IMR-90 (cell line): ENCODE data around the gene PARG. TPM values are rescaled to one million over a fixed set of nuclear protein-coding genes. Genes with fewer than 3 reads are reported as not detected.

Experiments
- ATAC-seq: fragments of 200-7000 bp; cut with Tn5 transposase; 2 replicates; pipeline ENCODE4 v1.9.1; 2020; ENCODE audit warnings: low read depth, mild to moderate bottlenecking, moderate library complexity
- BruUV-seq: library from RNA; stranded (reverse); fragments of 400-500 nt; replicated peaks from 2 replicates; lab custom pipeline; 2021; lab: Mats Ljungman, UMichigan
- CTCF ChIA-PET: fragments of 300-600 bp; formaldehyde crosslinking; extraction: SDS; loops from one replicate; lab custom pipeline; 2021; ENCODE audit warnings: antibody characterized with exemption; lab: Yijun Ruan, JAX
- POLR2A ChIA-PET: fragments of 300-600 bp; sonication (Branson Sonifier 250); formaldehyde crosslinking; loops from one replicate; lab custom pipeline; 2022; ENCODE audit warnings: antibody characterized with exemption; ENCODE audit not compliant: unreplicated experiment; lab: Charles Lee
- DNase-seq: peaks from one replicate; pipeline ENCODE4 v3.0.0; 2013
- H2AFZ ChIP-seq: replicated peaks from 2 replicates; pipeline ENCODE3; 2013; ENCODE audit warnings: low read length, mild to moderate bottlenecking; ENCODE audit not compliant: poor library complexity
- H2AK5ac ChIP-seq: 2 replicates; pipeline ENCODE4 v1.6.1; 2013; ENCODE audit warnings: low read depth, low read length, inconsistent platforms
- H2AK9ac ChIP-seq: replicated peaks from 2 replicates; pipeline ENCODE3; 2013; ENCODE audit warnings: mild to moderate bottlenecking, low read depth, low read length, moderate library complexity; ENCODE audit not compliant: poor library complexity
- H2BK120ac ChIP-seq: 2 replicates; pipeline ENCODE4 v1.6.1; 2013; ENCODE audit warnings: low read depth, low read length, inconsistent platforms
- H2BK15ac ChIP-seq: 3 replicates; pipeline ENCODE4 v1.6.1; 2013; ENCODE audit warnings: low read depth, low read length, inconsistent platforms
- H2BK20ac ChIP-seq: 2 replicates; pipeline ENCODE4 v1.6.1; 2013; ENCODE audit warnings: low read depth, mild to moderate bottlenecking, inconsistent platforms, low read length, moderate library complexity
- H2BK5ac ChIP-seq: 2 replicates; pipeline ENCODE4 v1.6.1; 2013; ENCODE audit warnings: mild to moderate bottlenecking, low read depth, low read length, inconsistent platforms; ENCODE audit not compliant: poor library complexity, severe bottlenecking
- H3K14ac ChIP-seq: replicated peaks from 2 replicates; pipeline ENCODE4 v1.6.1; 2013; ENCODE audit warnings: low read depth, low read length, inconsistent platforms
- H3K18ac ChIP-seq: 2 replicates; pipeline ENCODE4 v1.6.1; 2013; ENCODE audit warnings: low read depth, low read length, control low read depth
- H3K23ac ChIP-seq: 2 replicates; pipeline ENCODE4 v1.6.1; 2013; ENCODE audit warnings: low read depth, low read length, inconsistent platforms
- H3K27ac ChIP-seq: 2 replicates; pipeline ENCODE4 v1.5.1; 2013; ENCODE audit warnings: mild to moderate bottlenecking, control low read depth, low read length; ENCODE audit not compliant: insufficient read depth
- H3K27me3 ChIP-seq: 2 replicates; pipeline ENCODE4 v1.6.1; 2013; ENCODE audit warnings: low read length; ENCODE audit not compliant: control insufficient read depth, insufficient read depth
- H3K36me3 ChIP-seq: 2 replicates; pipeline ENCODE4 v1.6.1; 2013; ENCODE audit warnings: low read length, mixed read lengths; ENCODE audit not compliant: control insufficient read depth, insufficient read depth
- H3K4ac ChIP-seq: 2 replicates; pipeline ENCODE4 v1.6.1; 2013; ENCODE audit warnings: low read depth, low read length, inconsistent platforms
- H3K4me1 ChIP-seq: 2 replicates; pipeline ENCODE4 v1.6.1; 2013; ENCODE audit warnings: low read length, mixed read lengths; ENCODE audit not compliant: control insufficient read depth, insufficient read depth
- H3K4me2 ChIP-seq: 2 replicates; pipeline ENCODE4 v1.6.1; 2013; ENCODE audit warnings: low read depth, mild to moderate bottlenecking, control low read depth, low read length, moderate library complexity
- H3K4me3 ChIP-seq: 2 replicates; pipeline ENCODE4 v1.5.1; 2013; ENCODE audit warnings: low read depth, mild to moderate bottlenecking, control low read depth, low read length, moderate library complexity; ENCODE audit not compliant: insufficient read depth
- H3K56ac ChIP-seq: 2 replicates; pipeline ENCODE4 v1.6.1; 2013; ENCODE audit warnings: low read length, inconsistent platforms; ENCODE audit not compliant: insufficient read depth; ENCODE audit errors: extremely low read depth
- H3K79me1 ChIP-seq, 2 experiments: 2 replicates each; pipeline ENCODE4 v1.6.1; 2013; ENCODE audit warnings: low read length in 2 of 2, inconsistent platforms in 1 of 2, low read depth in 1 of 2
- H3K9ac ChIP-seq: 2 replicates; pipeline ENCODE4 v1.6.1; 2013; ENCODE audit warnings: low read depth, low read length, control low read depth
- H3K9me1 ChIP-seq: 2 replicates; pipeline ENCODE4 v1.6.1; 2013; ENCODE audit warnings: low read length, inconsistent platforms; ENCODE audit not compliant: insufficient read depth
- H3K9me3 ChIP-seq: 2 replicates; pipeline ENCODE4 v1.6.1; 2013; ENCODE audit warnings: low read length; ENCODE audit not compliant: control insufficient read depth, insufficient read depth
- H4K20me1 ChIP-seq: 2 replicates; pipeline ENCODE4 v1.6.1; 2013; ENCODE audit warnings: low read length, inconsistent platforms; ENCODE audit not compliant: insufficient read depth
- H4K5ac ChIP-seq: 2 replicates; pipeline ENCODE4 v1.6.1; 2013; ENCODE audit warnings: mild to moderate bottlenecking, low read depth, low read length, control low read depth
- H4K8ac ChIP-seq, 2 experiments: 2 replicates each; pipeline ENCODE4 v1.6.1; 2013; ENCODE audit warnings: low read depth in 2 of 2, low read length in 2 of 2, control low read depth in 1 of 2, inconsistent platforms in 1 of 2
- H4K91ac ChIP-seq: 2 replicates; pipeline ENCODE4 v1.6.1; 2013; ENCODE audit warnings: low read depth, low read length, inconsistent platforms; ENCODE audit not compliant: insufficient read depth
- BHLHE40 ChIP-seq: fragments of 150-350 bp; IDR thresholded peaks from 2 replicates; pipeline ENCODE4 v1.6.1; 2016; ENCODE audit warnings: mild to moderate bottlenecking, low read depth, low read length
- CEBPB ChIP-seq: IDR thresholded peaks from 2 replicates; pipeline ENCODE4 v1.6.1; 2012; ENCODE audit warnings: low read depth, low read length, improper control_type of control experiment
- CHD1 ChIP-seq: IDR thresholded peaks from 2 replicates; pipeline ENCODE4 v1.6.1; 2012; ENCODE audit warnings: low read depth, low read length, improper control_type of control experiment
- FOS ChIP-seq: fragments of 150-350 bp; IDR thresholded peaks from 2 replicates; pipeline ENCODE4 v1.6.1; 2016; ENCODE audit warnings: low read depth, low read length
- MAFK ChIP-seq: IDR thresholded peaks from 2 replicates; pipeline ENCODE4 v1.6.1; 2012; ENCODE audit warnings: low read depth, low read length, improper control_type of control experiment
- MAZ ChIP-seq: IDR thresholded peaks from 2 replicates; pipeline ENCODE4 v1.6.1; 2012; ENCODE audit warnings: low read depth, mild to moderate bottlenecking, low read length, improper control_type of control experiment, moderate library complexity, borderline replicate concordance
- MXI1 ChIP-seq: IDR thresholded peaks from 2 replicates; pipeline ENCODE4 v1.6.1; 2012; ENCODE audit warnings: low read depth, mild to moderate bottlenecking, low read length, moderate library complexity, borderline replicate concordance
- NFE2L2 ChIP-seq: fragments of 150-350 bp; IDR thresholded peaks from 2 replicates; pipeline ENCODE4 v1.6.1; 2016; ENCODE audit warnings: low read depth, mild to moderate bottlenecking, low read length
- POLR2A ChIP-seq: IDR thresholded peaks from 2 replicates; pipeline ENCODE4 v1.6.1; 2012; ENCODE audit warnings: mild to moderate bottlenecking, low read depth, low read length
- RAD21 ChIP-seq: IDR thresholded peaks from 2 replicates; pipeline ENCODE4 v1.6.1; 2012; ENCODE audit warnings: low read length, improper control_type of control experiment
- RCOR1 ChIP-seq: IDR thresholded peaks from 2 replicates; pipeline ENCODE4 v1.6.1; 2012; ENCODE audit warnings: mild to moderate bottlenecking, low read length, improper control_type of control experiment; ENCODE audit not compliant: insufficient replicate concordance
- RFX5 ChIP-seq: IDR thresholded peaks from 2 replicates; pipeline ENCODE4 v1.8.0; 2012; ENCODE audit warnings: low read depth, mild to moderate bottlenecking, low read length, moderate library complexity
- SMC3 ChIP-seq: fragments of 150-350 bp; IDR thresholded peaks from 2 replicates; pipeline ENCODE4 v1.6.1; 2016; ENCODE audit warnings: low read depth, mild to moderate bottlenecking, antibody characterized with exemption, low read length, moderate library complexity
- WGBS, 2 experiments: methylation state at CpG; one replicate each; pipeline versions ENCODE4 v1.1.5 to v1.1.7; 2013; ENCODE audit warnings: missing lambda C conversion rate in 2 of 2; ENCODE audit not compliant: insufficient read length in 1 of 2; ENCODE audit errors: extremely low coverage in 2 of 2; 5-methylcytosine and 5-hydroxymethylcytosine counted together
- dilution Hi-C: fragments of 300-500 bp; cut with HindIII; formaldehyde crosslinking; loops from one replicate; pipeline ENCODE4 v1.14.3; 2018; ENCODE audit warnings: low sequenced_read_pairs; ENCODE audit not compliant: unreplicated experiment
- in situ Hi-C: fragments of 300-500 bp; cut with MboI; formaldehyde crosslinking; loops from 3 replicates; pipeline ENCODE4 v1.14.3; 2019; ENCODE audit warnings: low sequenced_read_pairs, inconsistent platforms, mixed read lengths
- intact Hi-C: fragments of 100-400 bp; cut with micrococcal nuclease; formaldehyde crosslinking; loops from 2 replicates; pipeline ENCODE4 v1.10.0; 2022
- polyA plus RNA-seq, 3 experiments: library from polyadenylated mRNA; depleted of rRNA; stranded (reverse); fragments of >200 nt; gene quantifications; 2 replicates each; pipeline ENCODE4 v1.2.3, GENCODE V29; 2012; ENCODE audit warnings: low replicate concordance in 1 of 3
- total RNA-seq: library from RNA; depleted of rRNA; stranded (reverse); fragments of >200 nt; gene quantifications from 2 replicates; pipeline ENCODE4 v1.2.3, GENCODE V29; 2012
- TF ChIP-seq, protein P1 (sequence below): fragments of 150-350 bp; IDR thresholded peaks from 2 replicates; pipeline ENCODE4 v1.6.1; 2016; ENCODE audit warnings: low read depth, mild to moderate bottlenecking, low read length, moderate library complexity, borderline replicate concordance
- TF ChIP-seq, protein P2 (sequence below): conservative IDR thresholded peaks from 2 replicates; pipeline ENCODE4 v1.5.1; 2012; ENCODE audit warnings: mild to moderate bottlenecking, low read depth, low read length, improper control_type of control experiment
- TF ChIP-seq, protein P3 (sequence below): fragments of 150-350 bp; IDR thresholded peaks from 2 replicates; pipeline ENCODE4 v1.6.1; 2017; ENCODE audit warnings: mild to moderate bottlenecking, antibody characterized with exemption, low read length, low read depth

The PARG gene
- total and polyA plus RNA-seq, 2 of the 4 experiments (the other 2 are of a cell fraction) = 8.6 to 24.4 TPM

DNA sequence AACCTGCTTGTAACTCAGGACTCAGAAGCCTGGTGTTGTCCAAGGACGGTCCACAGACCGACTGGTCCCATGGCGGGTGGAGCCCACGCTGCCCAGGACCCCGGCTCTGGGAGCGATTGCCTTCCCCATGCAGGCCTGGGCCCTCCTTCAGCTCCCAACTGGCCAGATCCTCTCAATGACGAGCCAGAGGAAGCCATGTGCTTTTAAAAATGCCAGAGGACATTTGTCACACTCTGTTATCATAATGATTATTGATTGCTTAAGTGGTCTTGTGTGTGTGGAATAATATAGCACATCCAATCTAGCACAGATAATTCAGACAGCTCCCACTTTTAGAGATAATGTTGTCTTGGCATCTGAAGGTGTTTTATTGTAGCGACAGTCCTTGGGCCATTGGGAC lies 157.1 kb downstream of the PARG start:
- in situ Hi-C loops (no loop called here), intact Hi-C loops (no loop called here), dilution Hi-C loops (no loop called here)
- POLR2A ChIA-PET = no interaction called here
- Histone ChIP-seq H3K9me3 (no peaks in the 10 kb centered on the region), H4K8ac (no peak overlapping the region), H3K14ac (no peak overlapping the region), H3K23ac (no peak overlapping the region), H3K79me1 (no peaks in the 10 kb centered on the region), H3K4me3 (no peak overlapping the region), H3K18ac (no peak overlapping the region), H3K27ac (no peak overlapping the region), H4K20me1 (no peaks in the 10 kb centered on the region), H2BK120ac (no peak overlapping the region), H3K4me1 (no peaks in the 10 kb centered on the region), H2AK5ac (no peak overlapping the region), H2BK5ac (no peak overlapping the region), H2BK15ac (no peak overlapping the region), H3K27me3 (peaks cover 2% of the 10 kb centered on the region; the same call in 1 of the 2 replicates), H4K5ac (no peak overlapping the region), H3K4me2 (no peak overlapping the region), H4K91ac (no peak overlapping the region), H3K9ac (no peak overlapping the region), H2BK20ac (no peak overlapping the region), H3K9me1 (no peaks in the 10 kb centered on the region), H3K56ac (no peak overlapping the region), H3K4ac (no peak overlapping the region), H2AFZ (no peak overlapping the region), H2AK9ac (no peak overlapping the region), H3K36me3 (no peaks in the 10 kb centered on the region)
- TF ChIP-seq BHLHE40 (no peak), CHD1 (no peak), CEBPB (no peak), FOS (no peak), RCOR1 (no peak), NFE2L2 (no peak), RFX5 (no peak), MAZ (no peak), POLR2A (no peak), MAFK (no peak), SMC3 (no peak), MXI1 (no peak), RAD21 (no peak)
- TF ChIP-seq, protein P1, sequence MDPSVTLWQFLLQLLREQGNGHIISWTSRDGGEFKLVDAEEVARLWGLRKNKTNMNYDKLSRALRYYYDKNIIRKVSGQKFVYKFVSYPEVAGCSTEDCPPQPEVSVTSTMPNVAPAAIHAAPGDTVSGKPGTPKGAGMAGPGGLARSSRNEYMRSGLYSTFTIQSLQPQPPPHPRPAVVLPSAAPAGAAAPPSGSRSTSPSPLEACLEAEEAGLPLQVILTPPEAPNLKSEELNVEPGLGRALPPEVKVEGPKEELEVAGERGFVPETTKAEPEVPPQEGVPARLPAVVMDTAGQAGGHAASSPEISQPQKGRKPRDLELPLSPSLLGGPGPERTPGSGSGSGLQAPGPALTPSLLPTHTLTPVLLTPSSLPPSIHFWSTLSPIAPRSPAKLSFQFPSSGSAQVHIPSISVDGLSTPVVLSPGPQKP = no peak
- TF ChIP-seq, protein P2, sequence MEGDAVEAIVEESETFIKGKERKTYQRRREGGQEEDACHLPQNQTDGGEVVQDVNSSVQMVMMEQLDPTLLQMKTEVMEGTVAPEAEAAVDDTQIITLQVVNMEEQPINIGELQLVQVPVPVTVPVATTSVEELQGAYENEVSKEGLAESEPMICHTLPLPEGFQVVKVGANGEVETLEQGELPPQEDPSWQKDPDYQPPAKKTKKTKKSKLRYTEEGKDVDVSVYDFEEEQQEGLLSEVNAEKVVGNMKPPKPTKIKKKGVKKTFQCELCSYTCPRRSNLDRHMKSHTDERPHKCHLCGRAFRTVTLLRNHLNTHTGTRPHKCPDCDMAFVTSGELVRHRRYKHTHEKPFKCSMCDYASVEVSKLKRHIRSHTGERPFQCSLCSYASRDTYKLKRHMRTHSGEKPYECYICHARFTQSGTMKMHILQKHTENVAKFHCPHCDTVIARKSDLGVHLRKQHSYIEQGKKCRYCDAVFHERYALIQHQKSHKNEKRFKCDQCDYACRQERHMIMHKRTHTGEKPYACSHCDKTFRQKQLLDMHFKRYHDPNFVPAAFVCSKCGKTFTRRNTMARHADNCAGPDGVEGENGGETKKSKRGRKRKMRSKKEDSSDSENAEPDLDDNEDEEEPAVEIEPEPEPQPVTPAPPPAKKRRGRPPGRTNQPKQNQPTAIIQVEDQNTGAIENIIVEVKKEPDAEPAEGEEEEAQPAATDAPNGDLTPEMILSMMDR = no peak
- TF ChIP-seq, protein P3, sequence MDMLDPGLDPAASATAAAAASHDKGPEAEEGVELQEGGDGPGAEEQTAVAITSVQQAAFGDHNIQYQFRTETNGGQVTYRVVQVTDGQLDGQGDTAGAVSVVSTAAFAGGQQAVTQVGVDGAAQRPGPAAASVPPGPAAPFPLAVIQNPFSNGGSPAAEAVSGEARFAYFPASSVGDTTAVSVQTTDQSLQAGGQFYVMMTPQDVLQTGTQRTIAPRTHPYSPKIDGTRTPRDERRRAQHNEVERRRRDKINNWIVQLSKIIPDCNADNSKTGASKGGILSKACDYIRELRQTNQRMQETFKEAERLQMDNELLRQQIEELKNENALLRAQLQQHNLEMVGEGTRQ = no peak
- no TSS peak for BruUV-seq
- ATAC-seq (no peak), DNase-seq (no peak)
- no CpG with 5 or more reads among the region's 8 CpGs for WGBS, 2 experiments
- CTCF ChIA-PET = no interaction called here
